Left ventricle myocardium inferior (tissue), 1 donor: ENCODE results near the gene ADCY10. TPM values are rescaled to one million over a fixed set of nuclear protein-coding genes. Genes with fewer than 3 reads are reported as not detected.

ENCODE experiments used
- DNase-seq: peaks from one replicate; pipeline ENCODE4 v3.0.0-alpha.2; 2020
- H3K27ac ChIP-seq: fragments of 200-600 bp; replicated peaks from 2 replicates; pipeline ENCODE4 v1.8.0; 2021
- H3K27me3 ChIP-seq: fragments of 200-600 bp; 2 replicates; pipeline ENCODE4 v1.8.0; 2021; ENCODE audit warnings: low read depth
- H3K36me3 ChIP-seq: fragments of 200-600 bp; 2 replicates; pipeline ENCODE4 v1.8.0; 2021
- H3K4me1 ChIP-seq: fragments of 200-600 bp; 2 replicates; pipeline ENCODE4 v1.8.0; 2021
- H3K4me3 ChIP-seq: fragments of 200-600 bp; 2 replicates; pipeline ENCODE4 v1.8.0; 2021; ENCODE audit warnings: mild to moderate bottlenecking, moderate library complexity
- H3K9me3 ChIP-seq: fragments of 200-600 bp; replicated peaks from 2 replicates; pipeline ENCODE4 v1.8.0; 2021
- CTCF ChIP-seq: fragments of 200-600 bp; IDR thresholded peaks from 2 replicates; pipeline ENCODE4 v1.8.0; 2021; ENCODE audit warnings: antibody characterized with exemption, mild to moderate bottlenecking, borderline replicate concordance
- intact Hi-C: fragments of 100-400 bp; cut with micrococcal nuclease; formaldehyde crosslinking; loops from one replicate; pipeline ENCODE4 v1.11.0; 2022
- total RNA-seq: library from RNA; stranded (reverse); fragmentation: NEBNext Ultra II Directional; extraction: Animal tissue kit (Norgen Biotek cat#: 25700); gene quantifications from one replicate; pipeline ENCODE4 v1.2.1, GENCODE V29; 2021
- donor health status: DM: no; HTN: yes; CAD: no; lungs with severe emphysema.

The ADCY10 gene
- total RNA-seq, 1 donor from 2014 or later = 0.22 TPM

- Histone ChIP-seq H3K27ac (no peak overlapping the region), H3K36me3 (peaks cover 3% of the 10 kb centered on the region), H3K9me3 (peaks cover 11% of the 10 kb centered on the region), H3K4me1 (peaks cover 12% of the 10 kb centered on the region), H3K4me3 (no peak overlapping the region), H3K27me3 (no peaks in the 10 kb centered on the region)
- DNase-seq = no peak
- no peak for TF ChIP-seq CTCF
- intact Hi-C loops = no loop called here
Observed at GRCh38 chr1:167910530-167910929, 3.4 kb downstream of the ADCY10 start.

GRCh38 chr1:167909691-167910180, 4.2 kb downstream of the ADCY10 start:
- Histone ChIP-seq H3K27me3 (no peaks in the 10 kb centered on the region), H3K4me3 (no peak overlapping the region)

GRCh38 chr1:167905671-167906070, 8.3 kb downstream of the ADCY10 start:
- Histone ChIP-seq H3K36me3 (no peaks in the 10 kb centered on the region), H3K4me1 (peaks cover 4% of the 10 kb centered on the region), H3K27me3 (no peaks in the 10 kb centered on the region), H3K4me3 (no peak overlapping the region), H3K27ac (no peak overlapping the region), H3K9me3 (peaks cover 11% of the 10 kb centered on the region)
- intact Hi-C loops = no loop called here
- DNase-seq = no peak
- no peak for TF ChIP-seq CTCF

More at GRCh38 chr1:167909691-167910180, 4.2 kb downstream of the ADCY10 start:
- no peak for DNase-seq
- intact Hi-C loops = no loop called here
- Histone ChIP-seq H3K4me1 (peaks cover 12% of the 10 kb centered on the region), H3K9me3 (peaks cover 11% of the 10 kb centered on the region), H3K27ac (no peak overlapping the region), H3K36me3 (no peaks in the 10 kb centered on the region)
- TF ChIP-seq CTCF = no peak

GRCh38 chr1:167905182-167905581, 8.8 kb downstream of the ADCY10 start:
- Histone ChIP-seq H3K36me3 (no peaks in the 10 kb centered on the region), H3K4me1 (no peaks in the 10 kb centered on the region), H3K9me3 (peaks cover 11% of the 10 kb centered on the region), H3K27ac (no peak overlapping the region), H3K27me3 (no peaks in the 10 kb centered on the region), H3K4me3 (no peak overlapping the region)
- intact Hi-C loops = no loop called here
- no peak for DNase-seq
- no peak for TF ChIP-seq CTCF

DNA sequence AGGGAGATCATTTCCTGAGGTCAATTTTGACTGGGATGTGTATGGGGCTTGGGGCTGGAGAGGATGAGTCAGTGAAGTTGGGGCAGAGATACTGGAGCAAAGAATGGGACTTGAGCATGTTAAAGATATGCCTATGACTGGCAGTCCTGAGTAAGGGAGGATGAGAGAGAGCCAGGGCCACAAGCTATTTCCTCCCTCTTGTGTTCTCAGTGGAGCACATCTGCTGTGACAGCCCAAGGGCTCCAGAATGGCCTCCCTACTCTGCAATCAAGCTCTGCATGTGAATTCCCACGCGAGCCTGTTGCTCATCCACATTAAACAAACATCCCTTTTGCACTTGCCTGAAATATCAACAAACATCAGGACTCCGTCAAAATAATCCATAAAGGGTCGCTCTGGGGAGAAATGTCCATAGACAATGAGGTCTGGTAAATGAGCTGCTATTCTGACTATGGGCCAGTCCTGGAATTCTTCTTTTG, 9.2 kb downstream of the ADCY10 start:
- intact Hi-C loops = no loop called here
- Histone ChIP-seq H3K4me3 (no peak overlapping the region), H3K4me1 (no peaks in the 10 kb centered on the region), H3K9me3 (peaks cover 6% of the 10 kb centered on the region), H3K36me3 (no peaks in the 10 kb centered on the region), H3K27ac (no peak overlapping the region), H3K27me3 (no peaks in the 10 kb centered on the region)
- no peak for TF ChIP-seq CTCF
- DNase-seq = no peak
